HEK293 (cell line): Measurements from ENCODE around the gene RAB40AL.
A peak's percentile ranks its signal among the peaks of the same experiment; 100 is the strongest.

Experiments
- CTCF ChIA-PET: fragments of 350-600 bp; formaldehyde crosslinking; extraction: SDS; loops from one replicate; lab custom pipeline; 2021; ENCODE audit warnings: antibody characterized with exemption; lab: Yijun Ruan, JAX
- POLR2A ChIA-PET: fragments of 300-600 bp; formaldehyde crosslinking; extraction: SDS; loops from one replicate; lab custom pipeline; 2020; ENCODE audit warnings: antibody characterized with exemption, inconsistent platforms; lab: Yijun Ruan, JAX
- H3K27ac ChIP-seq: fragments of 200-500 bp; sonication (Bioruptor generic); 2 replicates; pipeline ENCODE4 v1.5.1; 2014; ENCODE audit warnings: low read depth, low read length, control low read depth, inconsistent platforms; ENCODE audit errors: extremely low read depth
- H3K36me3 ChIP-seq, 2 experiments: fragments of 200-500 bp in 1 of 2; sonication (Bioruptor generic) in 1 of 2; 1 replicate in 1 of 2; 2 replicates in 1 of 2; pipeline ENCODE4 v1.5.1; 2014 to 2017; ENCODE audit warnings: inconsistent platforms in 2 of 2, low read length in 2 of 2; ENCODE audit not compliant: control insufficient read depth in 2 of 2, insufficient read depth in 1 of 2
- H3K4me1 ChIP-seq: fragments of 200-500 bp; sonication (Bioruptor generic); 2 replicates; pipeline ENCODE4 v1.5.1; 2014; ENCODE audit warnings: mild to moderate bottlenecking, low read length, inconsistent platforms; ENCODE audit not compliant: control insufficient read depth, insufficient read depth
- H3K4me3 ChIP-seq: 2 replicates; pipeline ENCODE4 v1.5.1; 2011; ENCODE audit warnings: low read depth, mild to moderate bottlenecking, control low read depth, low read length, moderate library complexity
- H3K9me3 ChIP-seq: fragments of 200-500 bp; sonication (Bioruptor generic); 2 replicates; pipeline ENCODE4 v1.5.1; 2014; ENCODE audit warnings: low read depth, low read length, inconsistent platforms; ENCODE audit not compliant: control insufficient read depth, insufficient read depth
- GLI2 ChIP-seq: fragments of 450-650 bp; formaldehyde crosslinking; IDR thresholded peaks from 2 replicates; pipeline ENCODE4; 2017; ENCODE audit warnings: missing biosample characterization, missing genetic modification characterization, low read depth, borderline replicate concordance
- ZBTB20 ChIP-seq: fragments of 450-650 bp; formaldehyde crosslinking; IDR thresholded peaks from 2 replicates; pipeline ENCODE4 v1.5.1; 2016; ENCODE audit warnings: missing biosample characterization, missing genetic modification characterization
- ZNF335 ChIP-seq: fragments of 450-650 bp; formaldehyde crosslinking; conservative IDR thresholded peaks from 2 replicates; pipeline ENCODE4 v1.5.1; 2016; ENCODE audit warnings: missing biosample characterization, missing genetic modification characterization
- ZNF350 ChIP-seq: fragments of 450-650 bp; formaldehyde crosslinking; IDR thresholded peaks from 2 replicates; pipeline ENCODE4 v1.5.0; 2017; ENCODE audit warnings: missing biosample characterization, mild to moderate bottlenecking, missing genetic modification characterization
- ZNF654 ChIP-seq: fragments of 450-650 bp; formaldehyde crosslinking; IDR thresholded peaks from 2 replicates; pipeline ENCODE4 v1.5.1; 2016; ENCODE audit warnings: low read depth, missing biosample characterization, missing genetic modification characterization
- ZNF660 ChIP-seq: fragments of 450-650 bp; IDR thresholded peaks from 2 replicates; pipeline ENCODE4 v1.5.1; 2018; ENCODE audit warnings: missing biosample characterization, mild to moderate bottlenecking, missing genetic modification characterization
- ZNF707 ChIP-seq: fragments of 450-650 bp; formaldehyde crosslinking; IDR thresholded peaks from 2 replicates; pipeline ENCODE4 v1.5.1; 2016; ENCODE audit warnings: missing biosample characterization, missing genetic modification characterization
- ZNF792 ChIP-seq: fragments of 450-650 bp; formaldehyde crosslinking; IDR thresholded peaks from 2 replicates; pipeline ENCODE4 v1.5.1; 2016; ENCODE audit warnings: missing biosample characterization, missing genetic modification characterization
- ZSCAN30 ChIP-seq: fragments of 450-650 bp; IDR thresholded peaks from 2 replicates; pipeline ENCODE4 v1.5.1; 2018; ENCODE audit warnings: missing biosample characterization, mild to moderate bottlenecking, missing genetic modification characterization, moderate library complexity
- TF ChIP-seq, protein P1 (sequence below): fragments of 450-650 bp; formaldehyde crosslinking; IDR thresholded peaks from 2 replicates; pipeline ENCODE4 v1.5.1; 2016; ENCODE audit warnings: missing biosample characterization, missing genetic modification characterization
- TF ChIP-seq, protein P2 (sequence below): fragments of 450-650 bp; formaldehyde crosslinking; IDR thresholded peaks from 2 replicates; pipeline ENCODE4 v1.5.1; 2017; ENCODE audit warnings: missing biosample characterization, missing genetic modification characterization
- TF ChIP-seq, protein P3 (sequence below): fragments of 450-650 bp; formaldehyde crosslinking; IDR thresholded peaks from 2 replicates; pipeline ENCODE4 v1.5.1; 2016; ENCODE audit warnings: missing biosample characterization, missing genetic modification characterization
- TF ChIP-seq, protein P4 (sequence below): fragments of 450-650 bp; formaldehyde crosslinking; IDR thresholded peaks from 2 replicates; pipeline ENCODE4 v1.5.1; 2016; ENCODE audit warnings: missing biosample characterization, missing genetic modification characterization
- TF ChIP-seq, protein P5 (sequence below): fragments of 450-650 bp; formaldehyde crosslinking; IDR thresholded peaks from 2 replicates; pipeline ENCODE4; 2016; ENCODE audit warnings: missing biosample characterization, missing genetic modification characterization

RAB40AL gene

DNA sequence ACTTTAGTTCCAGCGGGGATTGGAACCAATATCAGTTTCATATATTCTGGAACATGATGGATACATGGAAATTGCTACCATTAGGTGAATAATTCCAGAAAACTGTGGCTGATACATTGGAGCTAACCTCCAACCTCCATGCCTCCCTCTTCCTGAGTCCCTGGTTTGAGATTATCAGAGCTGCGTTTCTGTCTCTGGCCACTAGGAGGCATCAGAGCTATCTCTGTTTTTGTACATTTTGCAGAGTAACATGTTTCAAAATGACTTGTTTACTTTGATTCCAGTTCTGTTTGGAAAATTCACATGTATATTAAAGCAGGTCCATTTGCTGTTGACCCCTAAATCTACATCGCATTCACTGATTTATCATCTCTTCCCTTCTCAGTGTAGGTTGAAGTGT, 2.4 kb upstream of the RAB40AL start:
- Histone ChIP-seq H3K27ac (no peak overlapping the region), H3K9me3 (no peaks in the 10 kb centered on the region), H3K36me3 (no peaks in the 10 kb centered on the region), H3K4me3 (no peak overlapping the region), H3K4me1 (no peaks in the 10 kb centered on the region)
- ChIA-PET CTCF (interaction anchor here (0.6 to 5.2 kb wide), 15 partner anchors 8 to 588 kb away, joined by 3 to 57 read pairs (median 4); no protein-coding TSS in a partner anchor), POLR2A (no interaction called here)
- TF ChIP-seq ZNF707 (tag by site-specific recombination) (no peak), ZSCAN30 (tag by site-specific recombination) (no peak), ZNF654 (tag by site-specific recombination) (peak; percentile 18)
- TF ChIP-seq, protein P1, sequence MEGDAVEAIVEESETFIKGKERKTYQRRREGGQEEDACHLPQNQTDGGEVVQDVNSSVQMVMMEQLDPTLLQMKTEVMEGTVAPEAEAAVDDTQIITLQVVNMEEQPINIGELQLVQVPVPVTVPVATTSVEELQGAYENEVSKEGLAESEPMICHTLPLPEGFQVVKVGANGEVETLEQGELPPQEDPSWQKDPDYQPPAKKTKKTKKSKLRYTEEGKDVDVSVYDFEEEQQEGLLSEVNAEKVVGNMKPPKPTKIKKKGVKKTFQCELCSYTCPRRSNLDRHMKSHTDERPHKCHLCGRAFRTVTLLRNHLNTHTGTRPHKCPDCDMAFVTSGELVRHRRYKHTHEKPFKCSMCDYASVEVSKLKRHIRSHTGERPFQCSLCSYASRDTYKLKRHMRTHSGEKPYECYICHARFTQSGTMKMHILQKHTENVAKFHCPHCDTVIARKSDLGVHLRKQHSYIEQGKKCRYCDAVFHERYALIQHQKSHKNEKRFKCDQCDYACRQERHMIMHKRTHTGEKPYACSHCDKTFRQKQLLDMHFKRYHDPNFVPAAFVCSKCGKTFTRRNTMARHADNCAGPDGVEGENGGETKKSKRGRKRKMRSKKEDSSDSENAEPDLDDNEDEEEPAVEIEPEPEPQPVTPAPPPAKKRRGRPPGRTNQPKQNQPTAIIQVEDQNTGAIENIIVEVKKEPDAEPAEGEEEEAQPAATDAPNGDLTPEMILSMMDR (tag by site-specific recombination) = peak; percentile 26; the same call in 1 of the 2 replicates

DNA sequence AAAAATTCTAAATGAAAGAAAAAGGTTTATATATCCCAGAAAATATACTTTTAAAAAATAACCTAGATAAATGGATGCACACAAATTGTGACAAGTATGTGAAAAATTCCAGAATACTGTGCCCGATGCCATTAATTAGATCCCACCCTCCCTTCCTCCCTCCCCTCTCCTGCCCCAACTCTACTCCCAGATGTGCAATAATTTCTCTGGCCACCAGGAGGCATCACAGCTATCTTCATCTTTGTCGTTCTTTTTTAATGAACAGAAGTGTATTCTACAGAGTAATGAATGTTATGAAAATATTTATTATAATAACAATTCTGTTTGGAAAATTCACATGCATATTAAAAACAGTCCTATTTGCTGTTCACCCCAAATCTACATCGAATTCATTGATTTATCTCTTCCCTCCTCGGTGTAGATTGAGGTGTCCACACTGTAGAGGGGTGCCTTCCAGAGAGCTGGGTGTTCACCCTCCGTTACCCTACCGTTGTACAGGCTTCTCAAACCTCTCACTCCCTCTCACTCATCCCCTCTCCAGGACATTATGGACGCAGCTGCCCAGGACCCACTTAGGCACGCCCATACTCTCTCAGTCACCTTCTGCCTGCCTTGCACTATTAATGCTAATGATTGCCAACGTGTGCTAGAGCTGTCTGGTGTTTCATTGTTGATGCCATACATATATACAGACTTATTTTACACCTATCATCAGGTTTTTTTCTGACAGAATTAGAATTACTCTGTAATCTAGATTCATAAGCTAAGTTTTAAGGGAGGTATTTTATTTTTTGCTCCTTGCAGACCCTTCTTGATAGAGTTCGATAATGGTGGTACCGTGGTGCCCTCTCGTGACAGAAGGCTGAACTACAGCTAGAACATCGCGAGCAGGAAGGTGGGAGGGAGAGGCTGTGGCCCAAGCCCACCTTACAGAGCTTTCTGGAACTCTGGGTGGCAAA, 14.1 kb downstream of the RAB40AL start:
- ChIA-PET POLR2A (interaction anchor here (0.6 to 0.7 kb wide), 2 partner anchors 25 to 392 kb away, joined by 4 to 5 read pairs; no protein-coding TSS in a partner anchor), CTCF (interaction anchor here (0.6 to 4.1 kb wide), 52 partner anchors 10 to 883 kb away, joined by 3 to 60 read pairs (median 4); partner anchors contain the start of genes BEX1, RAB40AL and TCEAL8)
- TF ChIP-seq, protein P2, sequence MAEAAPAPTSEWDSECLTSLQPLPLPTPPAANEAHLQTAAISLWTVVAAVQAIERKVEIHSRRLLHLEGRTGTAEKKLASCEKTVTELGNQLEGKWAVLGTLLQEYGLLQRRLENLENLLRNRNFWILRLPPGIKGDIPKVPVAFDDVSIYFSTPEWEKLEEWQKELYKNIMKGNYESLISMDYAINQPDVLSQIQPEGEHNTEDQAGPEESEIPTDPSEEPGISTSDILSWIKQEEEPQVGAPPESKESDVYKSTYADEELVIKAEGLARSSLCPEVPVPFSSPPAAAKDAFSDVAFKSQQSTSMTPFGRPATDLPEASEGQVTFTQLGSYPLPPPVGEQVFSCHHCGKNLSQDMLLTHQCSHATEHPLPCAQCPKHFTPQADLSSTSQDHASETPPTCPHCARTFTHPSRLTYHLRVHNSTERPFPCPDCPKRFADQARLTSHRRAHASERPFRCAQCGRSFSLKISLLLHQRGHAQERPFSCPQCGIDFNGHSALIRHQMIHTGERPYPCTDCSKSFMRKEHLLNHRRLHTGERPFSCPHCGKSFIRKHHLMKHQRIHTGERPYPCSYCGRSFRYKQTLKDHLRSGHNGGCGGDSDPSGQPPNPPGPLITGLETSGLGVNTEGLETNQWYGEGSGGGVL (tag by site-specific recombination) = no peak
- TF ChIP-seq ZNF660 (tag by site-specific recombination) = peak; percentile 40; the same call in 1 of the 2 replicates
- no peak for TF ChIP-seq ZBTB20 (tag by site-specific recombination)
- TF ChIP-seq ZNF792 (tag by site-specific recombination) = no peak
- TF ChIP-seq ZNF335 (tag by site-specific recombination) = peak; percentile 96
- no peak for TF ChIP-seq ZNF350 (tag by site-specific recombination)
- TF ChIP-seq, protein P3, sequence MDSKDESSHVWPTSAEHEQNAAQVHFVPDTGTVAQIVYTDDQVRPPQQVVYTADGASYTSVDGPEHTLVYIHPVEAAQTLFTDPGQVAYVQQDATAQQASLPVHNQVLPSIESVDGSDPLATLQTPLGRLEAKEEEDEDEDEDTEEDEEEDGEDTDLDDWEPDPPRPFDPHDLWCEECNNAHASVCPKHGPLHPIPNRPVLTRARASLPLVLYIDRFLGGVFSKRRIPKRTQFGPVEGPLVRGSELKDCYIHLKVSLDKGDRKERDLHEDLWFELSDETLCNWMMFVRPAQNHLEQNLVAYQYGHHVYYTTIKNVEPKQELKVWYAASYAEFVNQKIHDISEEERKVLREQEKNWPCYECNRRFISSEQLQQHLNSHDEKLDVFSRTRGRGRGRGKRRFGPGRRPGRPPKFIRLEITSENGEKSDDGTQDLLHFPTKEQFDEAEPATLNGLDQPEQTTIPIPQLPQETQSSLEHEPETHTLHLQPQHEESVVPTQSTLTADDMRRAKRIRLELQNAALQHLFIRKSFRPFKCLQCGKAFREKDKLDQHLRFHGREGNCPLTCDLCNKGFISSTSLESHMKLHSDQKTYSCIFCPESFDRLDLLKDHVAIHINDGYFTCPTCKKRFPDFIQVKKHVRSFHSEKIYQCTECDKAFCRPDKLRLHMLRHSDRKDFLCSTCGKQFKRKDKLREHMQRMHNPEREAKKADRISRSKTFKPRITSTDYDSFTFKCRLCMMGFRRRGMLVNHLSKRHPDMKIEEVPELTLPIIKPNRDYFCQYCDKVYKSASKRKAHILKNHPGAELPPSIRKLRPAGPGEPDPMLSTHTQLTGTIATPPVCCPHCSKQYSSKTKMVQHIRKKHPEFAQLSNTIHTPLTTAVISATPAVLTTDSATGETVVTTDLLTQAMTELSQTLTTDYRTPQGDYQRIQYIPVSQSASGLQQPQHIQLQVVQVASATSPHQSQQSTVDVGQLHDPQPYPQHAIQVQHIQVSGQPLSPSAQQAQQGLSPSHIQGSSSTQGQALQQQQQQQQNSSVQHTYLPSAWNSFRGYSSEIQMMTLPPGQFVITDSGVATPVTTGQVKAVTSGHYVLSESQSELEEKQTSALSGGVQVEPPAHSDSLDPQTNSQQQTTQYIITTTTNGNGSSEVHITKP (tag by site-specific recombination) = peak; percentile 78
- no peak for TF ChIP-seq GLI2 (tag by site-specific recombination)
- TF ChIP-seq, protein P4, sequence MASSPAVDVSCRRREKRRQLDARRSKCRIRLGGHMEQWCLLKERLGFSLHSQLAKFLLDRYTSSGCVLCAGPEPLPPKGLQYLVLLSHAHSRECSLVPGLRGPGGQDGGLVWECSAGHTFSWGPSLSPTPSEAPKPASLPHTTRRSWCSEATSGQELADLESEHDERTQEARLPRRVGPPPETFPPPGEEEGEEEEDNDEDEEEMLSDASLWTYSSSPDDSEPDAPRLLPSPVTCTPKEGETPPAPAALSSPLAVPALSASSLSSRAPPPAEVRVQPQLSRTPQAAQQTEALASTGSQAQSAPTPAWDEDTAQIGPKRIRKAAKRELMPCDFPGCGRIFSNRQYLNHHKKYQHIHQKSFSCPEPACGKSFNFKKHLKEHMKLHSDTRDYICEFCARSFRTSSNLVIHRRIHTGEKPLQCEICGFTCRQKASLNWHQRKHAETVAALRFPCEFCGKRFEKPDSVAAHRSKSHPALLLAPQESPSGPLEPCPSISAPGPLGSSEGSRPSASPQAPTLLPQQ (tag by site-specific recombination) = no peak
- TF ChIP-seq, protein P5, sequence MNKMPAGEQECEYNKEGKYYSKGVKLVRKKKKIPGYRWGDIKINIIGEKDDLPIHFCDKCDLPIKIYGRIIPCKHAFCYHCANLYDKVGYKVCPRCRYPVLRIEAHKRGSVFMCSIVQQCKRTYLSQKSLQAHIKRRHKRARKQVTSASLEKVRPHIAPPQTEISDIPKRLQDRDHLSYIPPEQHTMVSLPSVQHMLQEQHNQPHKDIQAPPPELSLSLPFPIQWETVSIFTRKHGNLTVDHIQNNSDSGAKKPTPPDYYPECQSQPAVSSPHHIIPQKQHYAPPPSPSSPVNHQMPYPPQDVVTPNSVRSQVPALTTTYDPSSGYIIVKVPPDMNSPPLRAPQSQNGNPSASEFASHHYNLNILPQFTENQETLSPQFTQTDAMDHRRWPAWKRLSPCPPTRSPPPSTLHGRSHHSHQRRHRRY (tag by site-specific recombination) = no peak
- peak; percentile 73 for TF ChIP-seq ZNF654 (tag by site-specific recombination)
- Histone ChIP-seq H3K36me3 (no peaks in the 10 kb centered on the region), H3K27ac (no peak overlapping the region), H3K9me3 (no peaks in the 10 kb centered on the region), H3K4me1 (no peaks in the 10 kb centered on the region), H3K4me3 (peak overlapping the region; percentile 37)
